IPS DF 6.9 (cell line): Measurements from ENCODE around the gene ROBO1.

ENCODE experiments used
- DNase-seq: peaks from one replicate; pipeline ENCODE4 v3.0.0-alpha.2; 2013; ENCODE audit warnings: low read depth, low spot score
- H3K27ac ChIP-seq: one replicate; pipeline ENCODE4 v1.5.1; 2013; ENCODE audit warnings: low read length, control low read depth
- H3K27me3 ChIP-seq: 2 replicates; pipeline ENCODE4 v1.6.1; 2013; ENCODE audit warnings: mild to moderate bottlenecking, low read length; ENCODE audit not compliant: control insufficient read depth, insufficient read depth
- H3K36me3 ChIP-seq: 2 replicates; pipeline ENCODE4 v1.6.1; 2013; ENCODE audit warnings: low read length; ENCODE audit not compliant: control insufficient read depth, insufficient read depth
- H3K4me1 ChIP-seq: 2 replicates; pipeline ENCODE4 v1.6.1; 2013; ENCODE audit warnings: low read length; ENCODE audit not compliant: control insufficient read depth, insufficient read depth
- H3K4me3 ChIP-seq: 2 replicates; pipeline ENCODE4 v1.5.1; 2013; ENCODE audit warnings: mild to moderate bottlenecking, low read length
- H3K9me3 ChIP-seq: 2 replicates; pipeline ENCODE4 v1.6.1; 2013; ENCODE audit warnings: low read length, inconsistent platforms; ENCODE audit not compliant: control insufficient read depth, insufficient read depth
- WGBS: extraction: QIAGEN DNeasy Blood & Tissue Kit; methylation state at CpG from one replicate; pipeline ENCODE4 v1.1.7; 2013; ENCODE audit warnings: mixed read lengths, missing lambda C conversion rate; ENCODE audit not compliant: insufficient read length, insufficient coverage; 5-methylcytosine and 5-hydroxymethylcytosine counted together

The ROBO1 gene

DNA sequence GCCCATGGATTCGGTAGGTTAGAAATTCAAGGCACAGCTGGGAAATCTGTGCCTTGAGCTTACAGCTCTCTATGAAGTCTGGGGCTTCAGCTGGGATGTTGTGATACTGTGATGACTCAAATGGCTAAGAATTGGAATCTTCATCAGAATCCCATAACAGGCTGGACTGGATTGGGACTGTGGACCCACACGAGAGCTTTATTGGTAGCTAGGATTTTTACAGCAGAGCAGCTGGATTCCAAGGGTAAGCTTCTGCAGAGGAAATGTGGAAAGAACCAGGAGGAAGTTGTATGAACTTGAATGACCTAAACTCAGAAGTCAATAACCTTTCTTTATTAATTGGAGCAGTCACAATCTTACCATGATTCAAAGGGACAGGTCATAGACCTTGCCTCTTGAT, 1187.1 kb downstream of the ROBO1 start:
- DNase-seq: no peak
- H3K4me1 ChIP-seq: no peaks in the 10 kb centered on the region
- no peak overlapping the region for H3K27ac ChIP-seq
- no peaks in the 10 kb centered on the region for H3K9me3 ChIP-seq
- no peaks in the 10 kb centered on the region for H3K27me3 ChIP-seq
- H3K36me3 ChIP-seq: no peaks in the 10 kb centered on the region
- no CpG with 5 or more reads among the region's 2 CpGs for WGBS
- H3K4me3 ChIP-seq: no peak overlapping the region

DNA sequence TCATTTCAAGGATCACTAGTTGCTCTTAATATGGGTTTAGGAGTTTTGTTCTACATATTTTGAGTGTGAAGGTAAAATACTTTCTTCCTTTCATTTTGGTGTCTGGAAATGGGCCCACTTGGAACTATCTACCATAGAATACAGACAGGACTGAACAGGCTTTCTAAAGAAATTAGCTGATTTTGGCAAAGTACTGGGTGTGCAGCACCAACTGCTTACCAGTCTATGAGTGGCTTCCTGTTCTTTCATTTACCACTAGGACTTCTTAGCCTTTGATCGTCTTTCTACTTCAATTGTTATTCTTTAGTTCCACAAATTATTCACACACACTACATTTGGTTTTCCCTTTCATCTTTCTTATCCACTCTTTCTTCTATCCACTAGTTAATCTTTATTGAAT, 1196.3 kb downstream of the ROBO1 start:
- Histone ChIP-seq H3K4me1 (0 out of 2 replicates have a peak, but pooled peaks cover 1% of the 10 kb centered on the region), H3K27ac (no peak overlapping the region), H3K27me3 (no peaks in the 10 kb centered on the region), H3K4me3 (no peak overlapping the region), H3K36me3 (no peaks in the 10 kb centered on the region), H3K9me3 (no peaks in the 10 kb centered on the region)
- WGBS: no CpG with 5 or more reads among the region's 1 CpG
- DNase-seq: no peak

DNA sequence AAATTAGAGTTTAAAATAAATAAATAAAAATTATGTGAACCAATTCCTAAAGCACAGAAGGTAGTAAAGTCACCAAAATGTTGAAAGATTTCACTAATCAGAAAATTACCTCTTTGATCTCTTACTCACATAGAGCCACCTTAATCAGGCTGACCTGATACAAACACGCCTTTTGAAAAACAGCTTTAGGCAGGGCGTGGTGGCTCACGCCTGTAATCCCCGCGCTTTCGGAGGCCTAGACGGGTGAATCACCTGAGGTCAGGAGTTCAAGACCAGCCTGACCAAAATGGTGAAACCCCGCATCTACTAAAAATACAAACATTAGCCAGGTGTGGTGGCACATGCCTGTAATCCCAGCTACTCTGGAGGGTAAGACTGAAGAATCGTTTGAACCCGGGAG, 1197.3 kb downstream of the ROBO1 start:
- H3K4me3 ChIP-seq: no peak overlapping the region
- H3K36me3 ChIP-seq: no peaks in the 10 kb centered on the region
- DNase-seq: no peak
- 0 out of 2 replicates have a peak, but pooled peaks cover 1% of the 10 kb centered on the region for H3K4me1 ChIP-seq
- no CpG with 5 or more reads among the region's 10 CpGs for WGBS
- H3K9me3 ChIP-seq: no peaks in the 10 kb centered on the region
- H3K27ac ChIP-seq: no peak overlapping the region
- no peaks in the 10 kb centered on the region for H3K27me3 ChIP-seq

DNA sequence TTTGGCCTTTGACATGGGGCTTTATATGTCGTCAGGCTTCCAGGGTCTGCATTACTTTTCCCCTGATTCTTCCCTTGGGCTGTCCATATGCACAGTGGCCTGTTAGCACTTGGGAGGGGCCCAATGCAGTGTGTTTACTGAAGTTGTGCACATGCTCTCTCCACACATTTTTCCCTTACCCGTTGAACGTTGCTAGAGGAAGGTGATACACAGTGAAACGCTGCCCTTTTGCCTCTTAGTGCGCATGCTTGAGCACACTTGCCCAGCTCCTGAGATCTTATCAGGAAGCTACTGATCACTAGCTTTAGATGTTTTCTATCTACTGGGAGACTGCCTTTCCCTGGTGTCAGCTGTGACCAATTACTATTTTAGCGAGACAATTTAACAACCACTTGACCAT, 1198.0 kb downstream of the ROBO1 start:
- no peaks in the 10 kb centered on the region for H3K27me3 ChIP-seq
- DNase-seq: no peak
- no peak overlapping the region for H3K4me3 ChIP-seq
- H3K36me3 ChIP-seq: no peaks in the 10 kb centered on the region
- H3K4me1 ChIP-seq: 0 out of 2 replicates have a peak, but pooled peaks cover 1% of the 10 kb centered on the region
- no CpG with 5 or more reads among the region's 6 CpGs for WGBS
- no peaks in the 10 kb centered on the region for H3K9me3 ChIP-seq
- no peak overlapping the region for H3K27ac ChIP-seq

DNA sequence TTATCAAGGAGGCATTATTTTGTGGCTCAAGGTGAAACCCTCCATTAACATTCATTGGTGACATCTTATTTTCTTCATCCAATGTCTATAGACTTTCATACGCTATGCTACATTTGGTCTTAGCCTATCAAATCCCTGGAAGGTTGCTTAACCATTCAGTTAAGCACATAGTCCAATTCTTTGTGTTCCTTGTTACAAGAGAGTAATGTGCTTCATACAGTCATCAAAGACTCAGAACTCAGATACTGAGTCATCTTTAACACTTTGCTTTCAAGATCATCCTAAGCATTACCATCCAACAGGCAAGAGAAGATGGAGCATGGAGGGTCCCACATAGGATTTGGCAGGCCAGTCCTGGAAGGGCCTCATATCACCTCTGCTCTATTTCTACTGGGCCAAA, 1202.1 kb downstream of the ROBO1 start:
- WGBS: no CpG with 5 or more reads among the region's 1 CpG
- Histone ChIP-seq H3K9me3 (no peaks in the 10 kb centered on the region), H3K36me3 (no peaks in the 10 kb centered on the region), H3K27ac (no peak overlapping the region), H3K4me3 (no peak overlapping the region), H3K4me1 (0 out of 2 replicates have a peak, but pooled peaks cover 1% of the 10 kb centered on the region), H3K27me3 (no peaks in the 10 kb centered on the region)
- no peak for DNase-seq

DNA sequence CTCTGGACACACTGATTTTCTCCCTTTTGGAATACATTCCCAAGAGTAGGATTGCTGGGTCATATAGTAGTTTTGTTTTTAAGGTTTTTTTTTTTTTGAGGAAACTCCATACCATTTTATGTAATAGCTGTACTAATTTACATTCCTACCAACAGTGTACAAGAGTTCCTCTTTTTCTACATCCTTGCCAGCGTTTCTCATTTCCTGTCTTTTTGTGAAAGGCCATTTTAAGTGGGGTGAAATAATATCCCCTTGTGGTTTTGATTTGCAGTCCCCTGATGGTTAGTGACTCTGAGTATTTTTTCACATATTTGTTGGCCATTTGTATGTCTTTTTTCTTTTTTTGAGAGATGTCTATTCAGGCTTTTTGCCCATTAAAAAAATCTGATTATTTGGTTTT, 1205.5 kb downstream of the ROBO1 start:
- H3K36me3 ChIP-seq: no peaks in the 10 kb centered on the region
- no peaks in the 10 kb centered on the region for H3K4me1 ChIP-seq
- H3K27ac ChIP-seq: no peak overlapping the region
- no peaks in the 10 kb centered on the region for H3K27me3 ChIP-seq
- no peak overlapping the region for H3K4me3 ChIP-seq
- no peaks in the 10 kb centered on the region for H3K9me3 ChIP-seq
- WGBS: no CpG with 5 or more reads among the region's 1 CpG
- no peak for DNase-seq
